HepG2 (cell line): ENCODE results near the gene GPR155. TPM values are rescaled to one million over a fixed set of nuclear protein-coding genes. Genes with fewer than 3 reads are reported as not detected.

Experiments used
- ATAC-seq: fragments of 200-7000 bp; cut with Tn5 transposase; 3 replicates; pipeline ENCODE4 v1.9.1; 2020; ENCODE audit warnings: mild to moderate bottlenecking, moderate library complexity
- BruUV-seq: library from RNA; stranded (reverse); fragments of 400-500 nt; replicated peaks from 2 replicates; lab custom pipeline; 2021; lab: Mats Ljungman, UMichigan
- CTCF ChIA-PET: fragments of 300-600 bp; formaldehyde crosslinking; extraction: SDS; loops from one replicate; lab custom pipeline; 2021; ENCODE audit warnings: low total read pairs, inconsistent platforms, low intra/inter-chr PET ratio; lab: Yijun Ruan, JAX
- POLR2A ChIA-PET: fragments of 350-600 bp; sonication (Branson Sonifier 250); formaldehyde crosslinking; loops from one replicate; lab custom pipeline; 2020; ENCODE audit warnings: antibody characterized with exemption, inconsistent platforms; lab: Yijun Ruan, JAX
- DNase-seq: peaks from one replicate; pipeline ENCODE4 v3.0.0-alpha.2; 2015; ENCODE audit warnings: low spot score
- FAIRE-seq: peaks from 3 replicates; lab custom pipeline; 2011; peaks lifted over from hg19 to GRCh38; lab: Jason Lieb, UNC
- H2AFZ ChIP-seq: one replicate; pipeline ENCODE4 v1.6.1; 2011; ENCODE audit warnings: low read length, inconsistent platforms
- H3K27ac ChIP-seq: fragments of 300-600 bp; 3 replicates; pipeline ENCODE4 v1.8.0; 2011; ENCODE audit warnings: mixed run types, mild to moderate bottlenecking, mixed read lengths, low read length, inconsistent platforms; ENCODE audit not compliant: insufficient read depth; ENCODE audit errors: extremely low read length
- H3K27me3 ChIP-seq, 2 experiments: fragments of 200-600 bp in 1 of 2; 2 replicates in 1 of 2; 3 replicates in 1 of 2; pipeline versions ENCODE4 v1.6.0 to v1.8.0; 2011; ENCODE audit warnings: low read length in 2 of 2, mild to moderate bottlenecking in 2 of 2, moderate library complexity in 2 of 2, inconsistent platforms in 1 of 2; ENCODE audit not compliant: insufficient read depth in 2 of 2, control insufficient read depth in 1 of 2
- H3K36me3 ChIP-seq, 2 experiments: fragments of 200-600 bp in 1 of 2; replicated peaks in 1 of 2; 2 replicates in 1 of 2; 3 replicates in 1 of 2; pipeline versions ENCODE4 v1.5.1 to v1.8.0; 2011; ENCODE audit warnings: low read length in 2 of 2, inconsistent platforms in 1 of 2; ENCODE audit not compliant: insufficient read depth in 2 of 2, control insufficient read depth in 1 of 2
- H3K4me1 ChIP-seq: 2 replicates; pipeline ENCODE4 v1.5.1; 2012; ENCODE audit warnings: low read length, inconsistent platforms; ENCODE audit not compliant: insufficient read depth
- H3K4me2 ChIP-seq: 2 replicates; pipeline ENCODE4 v1.6.0; 2011; ENCODE audit warnings: low read depth, low read length, inconsistent platforms
- H3K4me3 ChIP-seq, 3 experiments: fragments of 200-600 bp in 1 of 3; sonication (generic), shearing (Covaris generic) in 1 of 3; replicated peaks in 1 of 3; 2 replicates each; pipeline ENCODE4 v1.5.1; 2011 to 2016; ENCODE audit warnings: low read length in 3 of 3, inconsistent platforms in 2 of 3, low read depth in 2 of 3, mild to moderate bottlenecking in 2 of 3, control low read depth in 1 of 3, mixed read lengths in 1 of 3; ENCODE audit not compliant: insufficient read depth in 1 of 3
- H3K79me2 ChIP-seq: one replicate; pipeline ENCODE4 v1.6.1; 2011; ENCODE audit warnings: low read length, inconsistent platforms; ENCODE audit not compliant: insufficient read depth
- H3K9ac ChIP-seq: 2 replicates; pipeline ENCODE4 v1.6.0; 2011; ENCODE audit warnings: mild to moderate bottlenecking, low read depth, low read length, inconsistent platforms; ENCODE audit not compliant: insufficient read depth
- H3K9me3 ChIP-seq: 2 replicates; pipeline ENCODE4 v1.5.1; 2012; ENCODE audit warnings: mild to moderate bottlenecking, low read length
- H4K20me1 ChIP-seq: 2 replicates; pipeline ENCODE4 v1.6.0; 2011; ENCODE audit warnings: inconsistent platforms, mild to moderate bottlenecking, low read length, moderate library complexity; ENCODE audit not compliant: insufficient read depth
- DNMT3B ChIP-seq: conservative IDR thresholded peaks from 2 replicates; pipeline ENCODE4 v1.6.1; 2016; ENCODE audit warnings: missing biosample characterization, control low read depth
- DZIP1 ChIP-seq: sonication (generic); formaldehyde crosslinking; IDR thresholded peaks from 2 replicates; pipeline ENCODE4 v1.5.0; 2020; ENCODE audit warnings: mild to moderate bottlenecking, missing genetic modification reagents
- HDAC6 ChIP-seq: fragments of 200-600 bp; sonication (generic); IDR thresholded peaks from 2 replicates; pipeline ENCODE4 v1.7.0; 2017; ENCODE audit warnings: mild to moderate bottlenecking, antibody characterized with exemption, low read length, low read depth
- KLF6 ChIP-seq: IDR thresholded peaks from 2 replicates; pipeline ENCODE4 v1.8.0; 2016; ENCODE audit warnings: missing biosample characterization, missing genetic modification reagents
- MXD3 ChIP-seq: IDR thresholded peaks from 2 replicates; pipeline ENCODE4 v1.6.1; 2016; ENCODE audit warnings: mild to moderate bottlenecking, missing biosample characterization, missing genetic modification reagents
- PAWR ChIP-seq: sonication (generic); formaldehyde crosslinking; IDR thresholded peaks from 2 replicates; pipeline ENCODE4 v1.4.0; 2020; ENCODE audit warnings: missing genetic modification reagents, mild to moderate bottlenecking, borderline replicate concordance
- PHF20 ChIP-seq: sonication (generic); formaldehyde crosslinking; IDR thresholded peaks from 2 replicates; pipeline ENCODE4 v1.5.0; 2020; ENCODE audit warnings: mild to moderate bottlenecking, missing genetic modification reagents
- RELA ChIP-seq: sonication (generic); formaldehyde crosslinking; IDR thresholded peaks from 2 replicates; pipeline ENCODE4 v1.4.0; 2020; ENCODE audit warnings: missing genetic modification reagents
- RNF2 ChIP-seq: fragments of 450-650 bp; conservative IDR thresholded peaks from 2 replicates; pipeline ENCODE4 v1.6.1; 2016; ENCODE audit warnings: low read depth
- SETDB1 ChIP-seq: sonication (generic); formaldehyde crosslinking; IDR thresholded peaks from 2 replicates; pipeline ENCODE4 v1.5.1; 2020; ENCODE audit warnings: missing genetic modification reagents, mild to moderate bottlenecking, borderline replicate concordance
- SIX1 ChIP-seq: sonication (generic); formaldehyde crosslinking; IDR thresholded peaks from 2 replicates; pipeline ENCODE4 v1.4.0; 2020; ENCODE audit warnings: missing genetic modification reagents, borderline replicate concordance
- SIX4 ChIP-seq: sonication (generic); formaldehyde crosslinking; IDR thresholded peaks from 2 replicates; pipeline ENCODE4 v1.4.0; 2020; ENCODE audit warnings: missing genetic modification reagents
- TCF7L2 ChIP-seq: IDR thresholded peaks from 2 replicates; pipeline ENCODE4 v1.6.1; 2011; ENCODE audit warnings: mild to moderate bottlenecking, low read depth, low read length, moderate library complexity
- ZNF660 ChIP-seq: sonication (generic); formaldehyde crosslinking; IDR thresholded peaks from 2 replicates; pipeline ENCODE4 v1.5.1; 2020; ENCODE audit warnings: mild to moderate bottlenecking, low read depth, missing genetic modification reagents, borderline replicate concordance
- WGBS: methylation state at CpG from one replicate; pipeline ENCODE4 v1.1.6; 2017; ENCODE audit warnings: low lambda C conversion rate; 5-methylcytosine and 5-hydroxymethylcytosine counted together
- in situ Hi-C: cut with HindIII; loops from 2 replicates; pipeline ENCODE4 v1.10.0; 2017; ENCODE audit warnings: low pct_unique_long_range_greater_than_20kb; ENCODE audit not compliant: extremely low pct_ligation_motif_present
- intact Hi-C: fragments of 100-400 bp; cut with micrococcal nuclease; formaldehyde crosslinking; loops from one replicate; pipeline ENCODE4 v1.10.0; 2022; ENCODE audit not compliant: unreplicated experiment
- polyA plus RNA-seq, 8 experiments: library from polyadenylated mRNA; depleted of rRNA in 3 of 8; stranded (reverse) in 7 of 8; unstranded in 1 of 8; fragments of >200 nt; fragmentation: Illumina TruSeq in 4 of 8; extraction: Trizol in 4 of 8; gene quantifications; 2 replicates each; pipeline versions ENCODE4 v1.2.1 to v1.2.3, GENCODE V29; 2011 to 2016; ENCODE audit warnings: low read depth in 4 of 8, missing spikeins in 1 of 8, mixed read lengths in 1 of 8; ENCODE audit not compliant: insufficient read depth in 1 of 8
- total RNA-seq, 5 experiments: library from RNA; depleted of rRNA; stranded (reverse); fragments of >200 nt; fragmentation: Illumina TruSeq; extraction: Trizol; gene quantifications; 2 replicates each; pipeline ENCODE4 v1.2.3, GENCODE V29; 2016; ENCODE audit warnings: low read depth in 1 of 5

GPR155 gene
- total and polyA plus RNA-seq, 2 of the 13 experiments (the other 11 are each of a cell fraction or from before 2014, with no cell fraction given): 0.15 to 0.49 TPM

- no peak for DNase-seq
- Histone ChIP-seq H3K9me3 (no peaks in the 10 kb centered on the region), H3K9ac (no peak overlapping the region), H3K4me1 (no peaks in the 10 kb centered on the region), H3K36me3 (no peaks in the 10 kb centered on the region), H3K27ac (no peak overlapping the region), H4K20me1 (no peaks in the 10 kb centered on the region), H3K4me3 (no peak overlapping the region), H2AFZ (no peak overlapping the region), H3K27me3 (peaks cover 0 to 4% of the 10 kb centered on the region in 2 experiments; a peak in 1 of 5 replicates), H3K79me2 (no peaks in the 10 kb centered on the region), H3K4me2 (no peak overlapping the region)
- ATAC-seq: no peak
- no TSS peak for BruUV-seq
- ChIA-PET POLR2A (no interaction called here), CTCF (no interaction called here)
- 12% methylated on average over 1 of the region's 1 CpG for WGBS
- intact Hi-C loops: no loop called here
- no peak for FAIRE-seq
- TF ChIP-seq PHF20 (CRISPR knock-in tag): no peak
- no peak for TF ChIP-seq ZNF660
- TF ChIP-seq RELA: no peak
- TF ChIP-seq KLF6: no peak
- TF ChIP-seq PAWR (CRISPR knock-in tag): no peak
- no peak for TF ChIP-seq SIX4 (CRISPR knock-in tag)
- TF ChIP-seq SETDB1: no peak
- TF ChIP-seq HDAC6: no peak
- TF ChIP-seq DNMT3B: no peak
- TF ChIP-seq SIX1 (CRISPR knock-in tag): no peak
- TF ChIP-seq DZIP1 (CRISPR knock-in tag): no peak
- TF ChIP-seq RNF2: no peak
- no peak for TF ChIP-seq MXD3 (CRISPR knock-in tag)
- no peak for TF ChIP-seq TCF7L2
- in situ Hi-C loops: no loop called here
These were observed 9.1 kb downstream of the GPR155 start for GRCh38 chr2:174477759-174478158.
